Osteoblast (primary cell): ENCODE results near the gene PCDHB16. TPM values are rescaled to one million over a fixed set of nuclear protein-coding genes. Genes with fewer than 3 reads are reported as not detected.
"Not testable (repeated sequence)": the region's sequence is repeated elsewhere in the genome, so short reads cannot be mapped to it uniquely, and the experiment has no call there.

Source experiments
- DNase-seq: peaks from one replicate; pipeline ENCODE4 v3.0.0; 2011; ENCODE audit warnings: low spot score, mixed read lengths; ENCODE audit not compliant: insufficient read length; ENCODE audit errors: missing footprints
- H2AFZ ChIP-seq: 2 replicates; pipeline ENCODE4 v1.6.0; 2011; ENCODE audit warnings: mild to moderate bottlenecking, low read length
- H3K27ac ChIP-seq: 2 replicates; pipeline ENCODE4 v1.5.1; 2011; ENCODE audit warnings: mild to moderate bottlenecking, low read depth, low read length, moderate library complexity
- H3K27me3 ChIP-seq: 2 replicates; pipeline ENCODE4 v1.6.0; 2012; ENCODE audit warnings: mild to moderate bottlenecking, control low read depth, inconsistent platforms, low read length, moderate library complexity; ENCODE audit not compliant: insufficient read depth
- H3K36me3 ChIP-seq: 2 replicates; pipeline ENCODE4 v1.5.1; 2011; ENCODE audit warnings: mild to moderate bottlenecking, low read length, control low read depth, moderate library complexity; ENCODE audit not compliant: insufficient read depth
- H3K4me1 ChIP-seq: 2 replicates; pipeline ENCODE4 v1.5.1; 2011; ENCODE audit warnings: mild to moderate bottlenecking, low read length, control low read depth, moderate library complexity; ENCODE audit not compliant: insufficient read depth
- H3K4me2 ChIP-seq: 2 replicates; pipeline ENCODE4 v1.6.0; 2011; ENCODE audit warnings: mild to moderate bottlenecking, low read length; ENCODE audit not compliant: insufficient read depth
- H3K4me3 ChIP-seq: fragments of 200-600 bp; sonication (generic); 3 replicates; pipeline ENCODE4 v1.5.1; 2012; ENCODE audit warnings: mild to moderate bottlenecking, low read length, inconsistent platforms; ENCODE audit not compliant: insufficient read depth
- H3K79me2 ChIP-seq: 2 replicates; pipeline ENCODE4 v1.6.0; 2012; ENCODE audit warnings: mild to moderate bottlenecking, low read length, control low read depth, inconsistent platforms; ENCODE audit not compliant: insufficient read depth
- H3K9me3 ChIP-seq: 2 replicates; pipeline ENCODE4 v1.5.1; 2011; ENCODE audit warnings: low read depth, low read length, control low read depth
- H4K20me1 ChIP-seq: 2 replicates; pipeline ENCODE4 v1.6.0; 2012; ENCODE audit warnings: mild to moderate bottlenecking, low read length, control low read depth; ENCODE audit not compliant: insufficient read depth
- total RNA-seq: library from RNA; depleted of rRNA; stranded (reverse); fragments of >200 nt; gene quantifications from 2 replicates; pipeline ENCODE4 v1.2.3, GENCODE V29; 2012
- TF ChIP-seq, protein P1 (sequence below): IDR thresholded peaks from 2 replicates; pipeline ENCODE4 v1.5.1; 2011; ENCODE audit warnings: mild to moderate bottlenecking, low read depth, low read length, moderate library complexity; ENCODE audit errors: extremely low read depth

Gene PCDHB16
- total RNA-seq, 1 donor: 1.1 TPM

DNA sequence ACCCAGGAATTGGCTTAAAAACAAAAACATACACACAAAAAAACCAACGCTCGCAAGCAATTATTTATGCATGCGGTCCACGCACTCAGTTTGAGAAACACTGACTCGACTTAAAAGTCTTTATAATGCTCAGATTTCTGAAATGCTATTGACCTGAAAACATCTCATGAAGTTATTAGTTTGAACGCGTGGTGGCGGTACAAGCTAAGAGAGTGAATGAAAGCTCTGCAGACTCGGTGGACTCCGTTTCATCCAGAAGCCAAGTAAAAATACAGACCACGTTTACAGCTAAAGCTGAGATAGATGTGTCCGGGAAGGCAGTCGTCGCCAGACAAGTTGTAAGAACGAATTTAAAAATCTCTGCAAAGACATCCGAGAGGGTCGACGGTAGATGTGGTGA is 32.4 kb upstream of the PCDHB16 start, which contains the start of gene PCDHB6:
Gene PCDHB6, plus strand, starts transcription at position 246 of the 400 bp plus-strand sequence. CDS start 201 bp downstream, outside the sequence.
- TF ChIP-seq, protein P1, sequence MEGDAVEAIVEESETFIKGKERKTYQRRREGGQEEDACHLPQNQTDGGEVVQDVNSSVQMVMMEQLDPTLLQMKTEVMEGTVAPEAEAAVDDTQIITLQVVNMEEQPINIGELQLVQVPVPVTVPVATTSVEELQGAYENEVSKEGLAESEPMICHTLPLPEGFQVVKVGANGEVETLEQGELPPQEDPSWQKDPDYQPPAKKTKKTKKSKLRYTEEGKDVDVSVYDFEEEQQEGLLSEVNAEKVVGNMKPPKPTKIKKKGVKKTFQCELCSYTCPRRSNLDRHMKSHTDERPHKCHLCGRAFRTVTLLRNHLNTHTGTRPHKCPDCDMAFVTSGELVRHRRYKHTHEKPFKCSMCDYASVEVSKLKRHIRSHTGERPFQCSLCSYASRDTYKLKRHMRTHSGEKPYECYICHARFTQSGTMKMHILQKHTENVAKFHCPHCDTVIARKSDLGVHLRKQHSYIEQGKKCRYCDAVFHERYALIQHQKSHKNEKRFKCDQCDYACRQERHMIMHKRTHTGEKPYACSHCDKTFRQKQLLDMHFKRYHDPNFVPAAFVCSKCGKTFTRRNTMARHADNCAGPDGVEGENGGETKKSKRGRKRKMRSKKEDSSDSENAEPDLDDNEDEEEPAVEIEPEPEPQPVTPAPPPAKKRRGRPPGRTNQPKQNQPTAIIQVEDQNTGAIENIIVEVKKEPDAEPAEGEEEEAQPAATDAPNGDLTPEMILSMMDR: peak; percentile 43
- Histone ChIP-seq H3K9me3 (no peaks in the 10 kb centered on the region), H4K20me1 (no peaks in the 10 kb centered on the region), H3K27me3 (no peaks in the 10 kb centered on the region), H2AFZ (peak within 1 kb of the TSS; percentile 41), H3K27ac (no peak within 1 kb of the TSS), H3K4me3 (peak within 1 kb of the TSS; percentile 45), H3K4me1 (no peaks in the 10 kb centered on the region), H3K79me2 (no peaks in the 10 kb centered on the region), H3K36me3 (no peaks in the 10 kb centered on the region), H3K4me2 (peak within 1 kb of the TSS; percentile 64)
- DNase-seq: no peak

DNA sequence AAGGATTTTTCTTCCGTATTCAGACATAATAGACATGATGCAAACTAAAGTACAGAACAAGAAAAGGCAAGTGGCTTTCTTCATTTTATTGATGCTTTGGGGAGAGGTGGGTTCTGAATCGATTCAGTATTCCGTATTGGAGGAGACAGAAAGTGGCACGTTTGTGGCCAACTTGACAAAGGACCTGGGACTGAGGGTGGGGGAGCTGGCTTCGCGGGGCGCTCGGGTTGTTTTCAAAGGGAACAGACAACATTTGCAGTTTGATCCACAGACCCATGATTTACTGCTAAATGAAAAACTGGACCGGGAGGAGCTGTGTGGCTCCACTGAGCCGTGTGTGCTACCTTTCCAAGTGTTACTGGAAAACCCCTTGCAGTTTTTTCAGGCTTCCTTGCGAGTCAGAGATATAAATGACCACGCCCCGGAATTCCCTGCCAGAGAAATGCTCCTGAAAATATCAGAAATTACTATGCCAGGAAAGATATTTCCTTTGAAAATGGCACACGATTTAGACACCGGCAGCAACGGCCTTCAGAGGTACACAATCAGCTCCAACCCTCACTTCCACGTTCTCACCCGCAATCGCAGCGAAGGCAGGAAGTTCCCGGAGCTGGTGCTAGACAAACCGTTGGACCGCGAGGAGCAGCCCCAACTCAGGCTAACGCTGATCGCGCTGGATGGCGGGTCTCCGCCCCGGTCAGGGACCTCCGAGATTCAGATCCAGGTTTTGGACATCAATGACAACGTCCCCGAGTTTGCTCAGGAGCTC is 31.8 kb upstream of the PCDHB16 start:
- H2AFZ ChIP-seq: peak overlapping the region; percentile 41
- TF ChIP-seq, protein P1: no peak
- no peaks in the 10 kb centered on the region for H3K9me3 ChIP-seq
- H3K79me2 ChIP-seq: no peaks in the 10 kb centered on the region
- no peak for DNase-seq
- peak overlapping the region; percentile 64 for H3K4me2 ChIP-seq
- H3K4me3 ChIP-seq: peak overlapping the region; percentile 45
- H4K20me1 ChIP-seq: no peaks in the 10 kb centered on the region
- no peaks in the 10 kb centered on the region for H3K4me1 ChIP-seq
- H3K27ac ChIP-seq: no peak overlapping the region
- H3K27me3 ChIP-seq: no peaks in the 10 kb centered on the region
- no peaks in the 10 kb centered on the region for H3K36me3 ChIP-seq

DNA sequence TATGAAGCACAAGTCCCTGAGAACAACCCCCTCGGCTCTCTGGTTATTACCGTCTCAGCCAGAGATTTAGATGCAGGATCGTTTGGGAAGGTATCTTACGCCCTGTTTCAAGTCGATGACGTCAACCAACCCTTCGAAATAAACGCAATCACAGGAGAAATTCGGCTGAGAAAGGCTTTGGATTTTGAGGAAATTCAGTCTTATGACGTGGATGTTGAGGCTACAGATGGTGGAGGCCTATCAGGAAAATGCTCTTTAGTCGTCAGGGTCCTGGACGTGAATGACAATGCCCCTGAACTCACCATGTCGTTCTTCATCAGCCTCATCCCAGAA is 31.2 kb upstream of the PCDHB16 start:
- no peaks in the 10 kb centered on the region for H3K27me3 ChIP-seq
- no peak overlapping the region for H3K4me3 ChIP-seq
- no peaks in the 10 kb centered on the region for H3K79me2 ChIP-seq
- no peak overlapping the region for H3K27ac ChIP-seq
- no peaks in the 10 kb centered on the region for H3K9me3 ChIP-seq
- DNase-seq: no peak
- no peaks in the 10 kb centered on the region for H3K36me3 ChIP-seq
- H3K4me2 ChIP-seq: no peak overlapping the region
- TF ChIP-seq, protein P1: no peak
- no peaks in the 10 kb centered on the region for H4K20me1 ChIP-seq
- H2AFZ ChIP-seq: no peak overlapping the region
- H3K4me1 ChIP-seq: no peaks in the 10 kb centered on the region

DNA sequence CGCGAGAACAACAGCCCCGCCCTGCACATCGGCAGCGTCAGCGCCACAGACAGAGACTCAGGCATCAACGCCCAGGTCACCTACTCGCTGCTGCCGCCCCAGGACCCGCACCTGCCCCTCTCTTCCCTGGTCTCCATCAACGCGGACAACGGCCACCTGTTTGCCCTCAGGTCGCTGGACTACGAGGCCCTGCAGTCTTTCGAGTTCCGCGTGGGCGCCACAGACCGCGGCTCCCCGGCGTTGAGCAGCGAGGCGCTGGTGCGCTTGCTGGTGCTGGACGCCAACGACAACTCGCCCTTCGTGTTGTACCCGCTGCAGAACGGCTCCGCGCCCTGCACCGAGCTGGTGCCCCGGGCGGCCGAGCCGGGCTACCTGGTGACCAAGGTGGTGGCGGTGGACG is 30.6 kb upstream of the PCDHB16 start:
- not testable (repeated sequence) for H4K20me1 ChIP-seq, H3K9me3 ChIP-seq, DNase-seq, H3K4me3 ChIP-seq, H3K79me2 ChIP-seq, H3K27ac ChIP-seq, H3K36me3 ChIP-seq, H3K27me3 ChIP-seq, H2AFZ ChIP-seq, H3K4me2 ChIP-seq, H3K4me1 ChIP-seq

DNA sequence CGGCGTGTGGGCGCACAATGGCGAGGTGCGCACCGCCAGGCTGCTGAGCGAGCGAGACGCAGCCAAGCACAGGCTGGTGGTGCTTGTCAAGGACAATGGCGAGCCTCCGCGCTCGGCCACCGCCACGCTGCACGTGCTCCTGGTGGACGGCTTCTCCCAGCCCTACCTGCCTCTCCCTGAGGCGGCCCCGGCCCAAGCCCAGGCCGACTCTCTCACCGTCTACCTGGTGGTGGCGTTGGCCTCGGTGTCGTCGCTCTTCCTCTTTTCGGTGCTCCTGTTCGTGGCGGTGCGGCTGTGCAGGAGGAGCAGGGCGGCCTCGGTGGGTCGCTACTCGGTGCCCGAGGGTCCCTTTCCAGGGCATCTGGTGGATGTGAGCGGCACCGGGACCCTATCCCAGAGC is 30.1 kb upstream of the PCDHB16 start:
- not testable (repeated sequence) for H3K27me3 ChIP-seq

More for the DNA sequence above, 30.1 kb upstream of the PCDHB16 start:
- not testable (repeated sequence) for H4K20me1 ChIP-seq, H2AFZ ChIP-seq, H3K4me1 ChIP-seq, H3K27ac ChIP-seq, H3K4me2 ChIP-seq, DNase-seq, H3K4me3 ChIP-seq, H3K79me2 ChIP-seq, H3K36me3 ChIP-seq, H3K9me3 ChIP-seq
